ENCODE data around the gene SQSTM1. TPM values are rescaled to one million over a fixed set of nuclear protein-coding genes. Genes with fewer than 3 reads are reported as not detected.

SQSTM1 gene
- total and polyA plus RNA-seq, 2 experiments from 2014 or later: 211 to 265 TPM

DNA sequence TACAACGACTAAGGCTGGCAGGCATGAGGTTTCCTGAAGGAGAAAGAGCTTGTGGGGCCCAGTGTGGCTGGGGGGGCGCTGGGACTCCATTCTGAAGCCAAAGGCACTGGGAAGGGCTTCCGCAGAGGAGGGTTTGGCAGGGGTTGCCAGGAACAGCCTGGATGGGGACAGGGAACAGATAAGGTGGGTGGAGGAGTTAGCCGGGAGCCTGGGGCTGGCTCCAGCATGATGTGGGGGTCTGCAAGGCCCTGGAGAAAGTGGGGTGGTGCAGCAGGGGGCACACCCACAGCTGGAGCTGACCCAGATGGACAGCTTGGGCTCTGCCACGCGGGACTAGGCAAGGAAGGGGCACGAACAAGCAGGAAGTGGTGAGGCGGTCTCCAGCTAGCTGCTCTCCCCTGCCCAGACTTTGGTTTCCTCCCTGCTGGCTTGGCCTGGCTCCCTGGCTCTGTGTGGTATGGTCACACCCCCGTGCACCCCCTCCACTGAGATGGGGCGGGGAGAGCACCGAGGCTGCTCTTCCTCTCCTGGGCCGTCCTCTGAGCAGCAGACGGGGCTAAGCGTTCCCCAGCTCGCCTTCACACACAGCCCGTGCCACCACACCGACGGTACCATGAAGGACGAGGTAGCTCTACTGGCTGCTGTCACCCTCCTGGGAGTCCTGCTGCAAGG, 27.1 kb upstream of the SQSTM1 start, which contains the start of gene LTC4S:
TSS of gene LTC4S (plus strand) at position 519 of the 672 bp plus-strand sequence. CDS start at position 614, 95 bp downstream.
- H3K9ac ChIP-seq: no peak within 1 kb of the TSS
- no peaks in the 10 kb centered on the region for H3K9me3 ChIP-seq (ENCODE audit: low read depth)
- WGBS, 2 experiments (ENCODE audit: low coverage in 1 of 2, low lambda C conversion rate in 2 of 2, missing lambda C conversion rate in 2 of 2): 14 to 20% methylated on average over 16 to 19 of the region's 19 CpGs
- H4K20me1 ChIP-seq (ENCODE audit: insufficient read depth): no peaks in the 10 kb centered on the region
- H3K79me2 ChIP-seq (ENCODE audit: insufficient read depth): no peaks in the 10 kb centered on the region
- H3K4me3 ChIP-seq: no peak within 1 kb of the TSS
- peak within 1 kb of the TSS; percentile 32 for H3K4me2 ChIP-seq (ENCODE audit: unreplicated experiment)
- peaks cover 4% of the 10 kb centered on the region; the same call in 1 of the 2 replicates for H3K36me3 ChIP-seq (ENCODE audit: low read depth)
- in situ Hi-C loops (cut with MboI): no loop called here
- H3K9me2 ChIP-seq (ENCODE audit: insufficient read depth): no peaks in the 10 kb centered on the region
- H3F3A ChIP-seq (ENCODE audit: insufficient read depth): peaks cover 5% of the 10 kb centered on the region
- H3K27me3 ChIP-seq (replicated peaks; ENCODE audit: insufficient read depth): no peaks in the 10 kb centered on the region
- no peak within 1 kb of the TSS for H3K27ac ChIP-seq
- TF ChIP-seq EZH2phosphoT487 (IDR thresholded peaks at IDR 0.05; ENCODE audit: insufficient read depth, low read depth): no peak
- TF ChIP-seq EZH2 (IDR thresholded peaks at IDR 0.05; ENCODE audit: insufficient read depth, poor library complexity, severe bottlenecking): no peak
- H3K4me1 ChIP-seq (ENCODE audit: insufficient read depth): no peaks in the 10 kb centered on the region
- H2AFZ ChIP-seq: no peak within 1 kb of the TSS; the same call in 1 of the 2 replicates
- peak; percentile 64 for DNase-seq

- in situ Hi-C loops (cut with MboI): no loop called here
- 81 to 82% methylated on average over 3 of the region's 3 CpGs for WGBS, 2 experiments (ENCODE audit: low coverage in 1 of 2, low lambda C conversion rate in 2 of 2, missing lambda C conversion rate in 2 of 2)
- Histone ChIP-seq H3K27me3 (replicated peaks; ENCODE audit: insufficient read depth) (no peaks in the 10 kb centered on the region), H3K27ac (no peak overlapping the region), H3F3A (ENCODE audit: insufficient read depth) (peaks cover 5% of the 10 kb centered on the region), H4K20me1 (ENCODE audit: insufficient read depth) (no peaks in the 10 kb centered on the region), H3K4me3 (no peak overlapping the region), H2AFZ (no peak overlapping the region; the same call in 1 of the 2 replicates), H3K36me3 (ENCODE audit: low read depth) (peaks cover 4% of the 10 kb centered on the region; the same call in 1 of the 2 replicates), H3K9me2 (ENCODE audit: insufficient read depth) (no peaks in the 10 kb centered on the region), H3K4me1 (ENCODE audit: insufficient read depth) (no peaks in the 10 kb centered on the region), H3K9me3 (ENCODE audit: low read depth) (no peaks in the 10 kb centered on the region), H3K9ac (no peak overlapping the region), H3K4me2 (ENCODE audit: unreplicated experiment) (peak overlapping the region; percentile 32), H3K79me2 (ENCODE audit: insufficient read depth) (no peaks in the 10 kb centered on the region)
- TF ChIP-seq EZH2phosphoT487 (IDR thresholded peaks at IDR 0.05; ENCODE audit: insufficient read depth, low read depth): no peak
- no peak for TF ChIP-seq EZH2 (IDR thresholded peaks at IDR 0.05; ENCODE audit: insufficient read depth, poor library complexity, severe bottlenecking)
- no peak for DNase-seq
Measured at GRCh38 chr5:179794171-179794570, 26.5 kb upstream of the SQSTM1 start.

GRCh38 chr5:179794575-179794974, 26.1 kb upstream of the SQSTM1 start:
- Histone ChIP-seq H3K4me3 (no peak overlapping the region), H3K27ac (no peak overlapping the region), H3K9ac (no peak overlapping the region), H3K9me3 (ENCODE audit: low read depth) (no peaks in the 10 kb centered on the region), H4K20me1 (ENCODE audit: insufficient read depth) (no peaks in the 10 kb centered on the region), H3K79me2 (ENCODE audit: insufficient read depth) (no peaks in the 10 kb centered on the region), H3K27me3 (replicated peaks; ENCODE audit: insufficient read depth) (no peaks in the 10 kb centered on the region), H3K36me3 (ENCODE audit: low read depth) (peaks cover 4% of the 10 kb centered on the region; the same call in 1 of the 2 replicates), H3K4me1 (ENCODE audit: insufficient read depth) (no peaks in the 10 kb centered on the region), H3F3A (ENCODE audit: insufficient read depth) (peaks cover 5% of the 10 kb centered on the region), H3K9me2 (ENCODE audit: insufficient read depth) (no peaks in the 10 kb centered on the region), H2AFZ (no peak overlapping the region), H3K4me2 (ENCODE audit: unreplicated experiment) (no peak overlapping the region)
- 84 to 95% methylated on average over 3 of the region's 3 CpGs for WGBS, 2 experiments (ENCODE audit: low coverage in 1 of 2, low lambda C conversion rate in 2 of 2, missing lambda C conversion rate in 2 of 2)
- in situ Hi-C loops (cut with MboI): no loop called here
- TF ChIP-seq EZH2 (IDR thresholded peaks at IDR 0.05; ENCODE audit: insufficient read depth, poor library complexity, severe bottlenecking) (no peak), EZH2phosphoT487 (IDR thresholded peaks at IDR 0.05; ENCODE audit: insufficient read depth, low read depth) (no peak)
- no peak for DNase-seq

DNA sequence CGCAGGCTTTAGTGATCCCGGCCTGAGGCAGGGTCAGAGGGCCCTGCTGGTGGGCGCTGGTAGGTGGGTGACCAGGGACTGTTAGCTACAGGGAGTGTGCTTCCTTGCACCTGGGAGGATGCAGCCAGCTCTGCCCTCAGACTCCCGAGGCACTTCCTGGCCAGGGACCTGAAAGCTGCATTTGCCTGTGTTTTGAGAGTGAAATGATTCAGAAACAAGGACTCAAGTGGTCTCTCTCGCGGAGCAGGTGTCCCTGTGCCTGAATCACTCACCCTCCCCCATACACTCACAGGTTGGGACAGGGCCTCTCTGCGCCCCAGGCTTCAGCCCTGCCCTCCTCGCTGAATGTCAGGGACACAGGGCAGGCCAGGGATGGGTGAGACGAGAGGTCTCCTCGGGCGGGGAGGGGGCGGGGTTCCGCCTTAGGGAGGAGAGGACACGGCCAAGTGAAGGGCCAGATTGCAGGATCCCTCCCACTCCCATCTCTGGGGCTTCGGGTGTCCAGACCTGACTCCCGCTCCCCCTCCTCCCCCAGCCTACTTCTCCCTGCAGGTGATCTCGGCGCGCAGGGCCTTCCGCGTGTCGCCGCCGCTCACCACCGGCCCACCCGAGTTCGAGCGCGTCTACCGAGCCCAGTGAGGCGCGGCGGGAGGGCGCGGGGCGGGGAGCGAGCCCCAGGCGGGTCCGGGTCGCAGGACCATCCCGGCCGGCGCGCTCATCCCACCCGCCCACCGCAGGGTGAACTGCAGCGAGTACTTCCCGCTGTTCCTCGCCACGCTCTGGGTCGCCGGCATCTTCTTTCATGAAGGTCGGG, 25.4 kb upstream of the SQSTM1 start:
- Histone ChIP-seq H3K27me3 (replicated peaks; ENCODE audit: insufficient read depth) (no peaks in the 10 kb centered on the region), H3K27ac (no peak overlapping the region), H3K9me2 (ENCODE audit: insufficient read depth) (no peaks in the 10 kb centered on the region), H3F3A (ENCODE audit: insufficient read depth) (peaks cover 5% of the 10 kb centered on the region), H4K20me1 (ENCODE audit: insufficient read depth) (no peaks in the 10 kb centered on the region), H3K79me2 (ENCODE audit: insufficient read depth) (no peaks in the 10 kb centered on the region), H3K4me3 (peak overlapping the region; percentile 69), H3K9me3 (ENCODE audit: low read depth) (no peaks in the 10 kb centered on the region), H3K36me3 (ENCODE audit: low read depth) (peaks cover 4% of the 10 kb centered on the region; the same call in 1 of the 2 replicates), H3K9ac (peak overlapping the region; percentile 76), H3K4me1 (ENCODE audit: insufficient read depth) (no peaks in the 10 kb centered on the region), H3K4me2 (ENCODE audit: unreplicated experiment) (peak overlapping the region; percentile 62), H2AFZ (peak overlapping the region; percentile 62)
- DNase-seq: peak; percentile 18
- no peak for TF ChIP-seq EZH2phosphoT487 (IDR thresholded peaks at IDR 0.05; ENCODE audit: insufficient read depth, low read depth)
- in situ Hi-C loops (cut with MboI): no loop called here
- 20 to 70% methylated on average over 9 to 52 of the region's 53 CpGs for WGBS, 2 experiments (ENCODE audit: low coverage in 1 of 2, low lambda C conversion rate in 2 of 2, missing lambda C conversion rate in 2 of 2)

Measured in GM23248 (cell line).